GM21786 (cell line): ENCODE measurements around the gene SUSD1.
A peak's percentile ranks its signal among the peaks of the same experiment; 100 is the strongest.

ENCODE experiments used
- ATAC-seq: cut with Tn5 transposase; IDR thresholded peaks from one replicate; pipeline ENCODE4 v1.9.1; 2021; ENCODE audit not compliant: unreplicated experiment

Gene SUSD1

GRCh38 chr9:112072721-112073638 is 102.1 kb downstream of the SUSD1 start:
- ATAC-seq = no peak

- peak; percentile 59 for ATAC-seq
Measured at GRCh38 chr9:112069318-112070169, 105.6 kb downstream of the SUSD1 start.

GRCh38 chr9:112065806-112066606 is 109.1 kb downstream of the SUSD1 start:
- ATAC-seq = no peak

GRCh38 chr9:112064871-112065270 is 110.2 kb downstream of the SUSD1 start:
- no peak for ATAC-seq

GRCh38 chr9:112063586-112063985 is 111.5 kb downstream of the SUSD1 start:
- ATAC-seq = no peak

- ATAC-seq = no peak
Measured at GRCh38 chr9:112063151-112063550, 111.9 kb downstream of the SUSD1 start.

GRCh38 chr9:112061152-112061740 is 113.9 kb downstream of the SUSD1 start:
- peak; percentile 91 for ATAC-seq

- no peak for ATAC-seq
Measured at GRCh38 chr9:112059966-112060320, 115.2 kb downstream of the SUSD1 start.

- no peak for ATAC-seq
Measured at GRCh38 chr9:112059145-112059965, 115.7 kb downstream of the SUSD1 start.

- no peak for ATAC-seq
Measured at GRCh38 chr9:112056996-112057395, 118.1 kb downstream of the SUSD1 start.

GRCh38 chr9:112054916-112055315 is 120.2 kb downstream of the SUSD1 start:
- no peak for ATAC-seq

- peak; percentile 70 for ATAC-seq
Measured at GRCh38 chr9:112051812-112052211, 123.3 kb downstream of the SUSD1 start.

GRCh38 chr9:112050544-112051475 is 124.3 kb downstream of the SUSD1 start:
- no peak for ATAC-seq

- ATAC-seq = no peak
Measured at GRCh38 chr9:112049811-112050516, 125.1 kb downstream of the SUSD1 start.

- ATAC-seq = no peak
Measured at GRCh38 chr9:112048924-112049691, 126.0 kb downstream of the SUSD1 start.

GRCh38 chr9:112047538-112048066 is 127.5 kb downstream of the SUSD1 start:
- no peak for ATAC-seq

- ATAC-seq = no peak
Measured at GRCh38 chr9:112046181-112046580, 128.9 kb downstream of the SUSD1 start.
